Endodermal cell (in vitro differentiated cells): ENCODE measurements around the gene ACKR3. TPM values are rescaled to one million over a fixed set of nuclear protein-coding genes. Genes with fewer than 3 reads are reported as not detected.

Experiments used
- DNase-seq: peaks from one replicate; pipeline ENCODE4 v3.0.0-alpha.2; 2017
- H3K27ac ChIP-seq: 2 replicates; pipeline ENCODE4 v1.5.1; 2013; ENCODE audit warnings: mild to moderate bottlenecking, low read depth, low read length, moderate library complexity
- H3K27me3 ChIP-seq: 2 replicates; pipeline ENCODE4 v1.6.1; 2013; ENCODE audit warnings: mild to moderate bottlenecking, low read length, moderate library complexity; ENCODE audit not compliant: insufficient read depth, control insufficient read depth, poor library complexity, severe bottlenecking
- H3K36me3 ChIP-seq: 2 replicates; pipeline ENCODE4 v1.7.0; 2013; ENCODE audit warnings: mild to moderate bottlenecking, low read length, moderate library complexity; ENCODE audit not compliant: control insufficient read depth, insufficient read depth
- H3K4me1 ChIP-seq: one replicate; pipeline ENCODE4 v1.7.0; 2013; ENCODE audit warnings: low read length; ENCODE audit not compliant: control insufficient read depth, insufficient read depth
- H3K4me3 ChIP-seq: 2 replicates; pipeline ENCODE4 v1.5.1; 2013; ENCODE audit warnings: mild to moderate bottlenecking, low read length, moderate library complexity
- H3K9ac ChIP-seq: 2 replicates; pipeline ENCODE4 v1.6.1; 2013; ENCODE audit warnings: mild to moderate bottlenecking, low read length, moderate library complexity; ENCODE audit not compliant: poor library complexity, severe bottlenecking; ENCODE audit errors: extremely low read depth
- H3K9me3 ChIP-seq: 2 replicates; pipeline ENCODE4 v1.6.1; 2013; ENCODE audit warnings: mild to moderate bottlenecking, low read length, moderate library complexity; ENCODE audit not compliant: control insufficient read depth
- H3K27ac Mint-ChIP-seq: 2 replicates; pipeline ENCODE4 v1.8.0; 2020; ENCODE audit warnings: mixed read lengths
- H3K27me3 Mint-ChIP-seq: 2 replicates; pipeline ENCODE4 v1.8.0; 2021; ENCODE audit warnings: mild to moderate bottlenecking, mixed read lengths; ENCODE audit not compliant: insufficient read depth
- H3K36me3 Mint-ChIP-seq: 2 replicates; pipeline ENCODE4 v1.8.0; 2020; ENCODE audit warnings: low read depth, mixed read lengths
- H3K4me1 Mint-ChIP-seq: 2 replicates; pipeline ENCODE4 v1.8.0; 2020; ENCODE audit warnings: mixed read lengths
- H3K4me3 Mint-ChIP-seq: 2 replicates; pipeline ENCODE4 v1.8.0; 2020; ENCODE audit warnings: mild to moderate bottlenecking, moderate library complexity, mixed read lengths
- H3K9me3 Mint-ChIP-seq: 2 replicates; pipeline ENCODE4 v1.8.0; 2020; ENCODE audit warnings: mild to moderate bottlenecking, mixed read lengths
- CTCF ChIP-seq: fragments of 200-600 bp; sonication (generic); conservative IDR thresholded peaks from 2 replicates; pipeline ENCODE4 v1.5.0; 2021; ENCODE audit warnings: antibody characterized with exemption, mild to moderate bottlenecking
- WGBS, 2 experiments: methylation state at CpG; one replicate each; pipeline versions ENCODE4 v1.1.5 to v1.1.7; 2013; ENCODE audit warnings: missing lambda C conversion rate in 2 of 2, mixed read lengths in 1 of 2; ENCODE audit not compliant: insufficient coverage in 1 of 2, insufficient read length in 1 of 2; 5-methylcytosine and 5-hydroxymethylcytosine counted together
- total RNA-seq, 2 donors: library from RNA; stranded (reverse); fragmentation: NEBNext Ultra II Directional in 1 of 2; extraction: Animal tissue kit (Norgen Biotek cat#: 25700) in 1 of 2; gene quantifications; 2 replicates in 1 of 2; 3 replicates in 1 of 2; pipeline ENCODE4 v1.2.1, GENCODE V29; 2021

ACKR3 gene
- total RNA-seq, 2 donors from 2014 or later = 76.9 to 110 TPM

GRCh38 chr2:236603361-236604015 lies 33.9 kb downstream of the ACKR3 start:
- DNase-seq = no peak
- Histone ChIP-seq H3K36me3 (no peaks in the 10 kb centered on the region), H3K27ac (no peak overlapping the region), H3K9me3 (no peaks in the 10 kb centered on the region), H3K9ac (no peak overlapping the region), H3K4me3 (no peak overlapping the region), H3K27me3 (no peaks in the 10 kb centered on the region), H3K4me1 (peaks cover 17% of the 10 kb centered on the region)
- Mint-ChIP-seq H3K4me1 (peaks cover 29% of the 10 kb centered on the region), H3K36me3 (no peaks in the 10 kb centered on the region), H3K9me3 (no peaks in the 10 kb centered on the region), H3K4me3 (no peak overlapping the region), H3K27me3 (peaks cover 35% of the 10 kb centered on the region), H3K27ac (no peak overlapping the region)
- WGBS, 2 experiments = 92 to 94% methylated on average over 4 to 15 of the region's 15 CpGs
- no peak for TF ChIP-seq CTCF

- H3K4me1 Mint-ChIP-seq = peaks cover 21% of the 10 kb centered on the region
- no peaks in the 10 kb centered on the region for H3K9me3 ChIP-seq
- no peak for DNase-seq
- H3K4me3 ChIP-seq = no peak overlapping the region
- 88 to 89% methylated on average over 20 of the region's 20 CpGs for WGBS, 2 experiments
- no peak for TF ChIP-seq CTCF
- no peak overlapping the region for H3K4me3 Mint-ChIP-seq
- H3K27ac Mint-ChIP-seq = no peak overlapping the region
- H3K9me3 Mint-ChIP-seq = no peaks in the 10 kb centered on the region
- no peaks in the 10 kb centered on the region for H3K27me3 ChIP-seq
- H3K4me1 ChIP-seq = peaks cover 11% of the 10 kb centered on the region
- H3K9ac ChIP-seq = no peak overlapping the region
- peaks cover 35% of the 10 kb centered on the region for H3K27me3 Mint-ChIP-seq
- no peaks in the 10 kb centered on the region for H3K36me3 Mint-ChIP-seq
- no peaks in the 10 kb centered on the region for H3K36me3 ChIP-seq
- H3K27ac ChIP-seq = peak overlapping the region; percentile 24
Observed at GRCh38 chr2:236604575-236605344, 35.1 kb downstream of the ACKR3 start.

GRCh38 chr2:236605345-236605734 lies 35.7 kb downstream of the ACKR3 start:
- Mint-ChIP-seq H3K27me3 (peaks cover 34% of the 10 kb centered on the region), H3K4me1 (peaks cover 20% of the 10 kb centered on the region), H3K27ac (no peak overlapping the region), H3K4me3 (no peak overlapping the region), H3K36me3 (no peaks in the 10 kb centered on the region), H3K9me3 (no peaks in the 10 kb centered on the region)
- Histone ChIP-seq H3K27me3 (no peaks in the 10 kb centered on the region), H3K9ac (no peak overlapping the region), H3K4me1 (peaks cover 11% of the 10 kb centered on the region), H3K36me3 (no peaks in the 10 kb centered on the region), H3K4me3 (no peak overlapping the region), H3K9me3 (no peaks in the 10 kb centered on the region), H3K27ac (peak overlapping the region; percentile 24)
- 87 to 93% methylated on average over 9 to 13 of the region's 13 CpGs for WGBS, 2 experiments
- TF ChIP-seq CTCF = no peak
- DNase-seq = no peak
